HG02678 (cell line): ENCODE results near the gene CHST15.

Source experiments
- ATAC-seq: cut with Tn5 transposase; IDR thresholded peaks from one replicate; pipeline ENCODE4 v1.9.1; 2021; ENCODE audit warnings: mild to moderate bottlenecking, moderate library complexity; ENCODE audit not compliant: unreplicated experiment

Gene CHST15

DNA sequence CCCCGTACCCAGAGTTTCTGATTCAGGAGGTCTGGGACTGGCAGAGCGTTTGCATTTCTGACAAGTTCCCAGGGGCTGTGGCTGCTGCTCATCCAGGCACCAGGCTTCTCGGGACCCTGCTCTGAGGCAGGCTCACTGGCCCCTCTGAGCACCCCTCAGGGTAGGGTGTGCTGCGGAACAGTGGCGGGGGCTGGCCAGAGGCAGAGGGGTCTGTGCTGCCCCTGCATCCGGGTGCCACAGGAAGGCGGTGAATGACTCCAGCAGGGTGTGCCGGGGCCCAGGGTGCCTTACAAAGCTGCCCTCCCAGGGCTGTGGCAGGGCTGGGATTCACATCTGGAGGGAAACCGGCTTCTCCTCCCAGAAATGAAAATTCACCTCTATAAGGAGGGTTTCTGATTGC lies 77.4 kb downstream of the CHST15 start:
- no peak for ATAC-seq

DNA sequence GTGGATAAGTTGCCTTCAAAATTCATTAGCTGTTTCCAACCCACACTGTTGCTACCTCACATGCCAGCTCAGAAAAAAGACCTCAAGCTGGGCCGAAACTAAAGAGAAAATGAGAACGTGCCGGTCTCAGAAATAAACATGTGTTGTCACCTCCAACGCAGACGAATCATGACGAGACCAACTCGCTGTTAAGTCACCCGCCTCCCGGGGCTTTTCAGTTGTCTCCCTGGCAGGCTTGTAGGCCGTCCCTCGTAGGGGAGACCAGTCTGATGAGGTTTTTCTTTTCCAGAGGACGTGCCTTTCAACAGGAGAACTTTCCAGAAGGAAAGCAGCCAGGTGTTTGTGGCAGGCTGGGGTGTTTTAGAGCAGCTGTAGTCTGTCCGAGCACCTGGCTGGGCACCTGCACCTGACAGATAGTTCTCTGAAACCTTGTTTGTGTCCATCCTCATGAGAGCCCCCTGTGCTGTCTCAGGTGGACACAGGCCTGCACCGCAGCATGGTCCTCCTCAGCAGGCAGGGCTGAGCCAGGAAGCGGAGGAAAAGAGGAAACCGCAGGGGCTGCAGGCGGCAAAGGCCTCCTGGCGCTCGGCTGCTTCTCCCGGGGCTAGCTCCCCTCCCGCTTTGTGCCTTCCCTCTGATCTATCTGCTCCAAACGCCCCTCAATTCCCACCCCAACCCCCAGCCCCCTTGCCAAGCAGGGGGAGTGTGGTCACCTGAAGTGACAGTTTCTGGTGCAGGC lies 78.8 kb downstream of the CHST15 start:
- no peak for ATAC-seq

DNA sequence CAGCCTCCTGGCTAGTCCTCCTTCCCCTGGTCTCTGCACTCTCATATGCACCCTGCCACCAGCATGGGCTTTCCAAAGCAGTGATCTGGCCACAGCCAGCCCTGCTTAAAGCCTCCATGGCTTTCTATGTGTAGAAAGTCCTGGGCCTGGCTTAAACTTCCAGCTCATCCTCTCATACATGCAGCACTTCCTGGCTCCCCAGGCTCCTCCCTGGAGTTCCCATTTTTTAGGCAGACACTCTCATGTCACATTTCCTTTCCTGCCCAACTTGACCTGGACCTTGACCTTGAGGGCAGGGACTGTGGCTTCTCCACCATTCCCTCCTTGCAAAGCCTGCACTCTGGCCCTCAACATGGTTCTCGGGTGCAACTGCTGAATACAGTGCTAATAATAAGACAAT lies 79.5 kb downstream of the CHST15 start:
- ATAC-seq = no peak

DNA sequence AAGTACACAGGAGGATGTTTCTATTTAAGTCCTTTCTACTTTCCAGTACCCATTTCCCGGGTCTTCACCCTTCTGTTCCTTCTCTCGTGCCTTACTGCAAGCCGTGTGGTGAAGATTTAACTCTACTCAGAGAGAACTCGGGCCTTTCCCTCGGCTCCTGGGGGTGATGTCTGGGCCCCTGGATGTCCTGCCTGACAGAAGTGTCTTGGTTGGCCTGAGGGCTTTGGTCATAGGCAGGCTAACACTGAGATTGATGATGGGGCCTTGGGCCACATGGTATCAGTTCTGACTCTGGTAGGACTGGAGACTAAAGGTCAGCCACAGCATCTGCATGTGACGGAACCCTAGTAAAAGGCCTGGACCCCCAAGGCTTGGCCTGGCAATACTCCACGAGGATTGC lies 80.4 kb downstream of the CHST15 start:
- no peak for ATAC-seq

DNA sequence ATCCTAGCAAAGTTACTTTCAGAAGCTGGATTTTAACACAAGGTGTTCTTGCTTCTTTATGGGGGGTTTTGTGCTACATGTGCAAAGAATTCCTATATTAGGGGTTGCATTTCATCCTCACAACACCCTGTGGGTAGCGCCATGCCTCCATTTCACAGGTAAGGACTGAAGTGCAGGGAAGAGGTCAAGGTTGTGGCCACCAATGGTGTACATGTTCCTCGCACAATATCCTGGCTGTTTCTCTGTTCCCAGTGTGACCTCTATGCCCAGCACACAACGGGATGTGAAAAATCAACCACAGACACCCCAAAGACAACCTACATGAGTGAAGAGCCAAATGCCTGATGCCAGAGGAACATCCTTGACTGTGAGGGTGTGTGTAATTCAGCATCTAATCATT lies 80.8 kb downstream of the CHST15 start:
- ATAC-seq = no peak

DNA sequence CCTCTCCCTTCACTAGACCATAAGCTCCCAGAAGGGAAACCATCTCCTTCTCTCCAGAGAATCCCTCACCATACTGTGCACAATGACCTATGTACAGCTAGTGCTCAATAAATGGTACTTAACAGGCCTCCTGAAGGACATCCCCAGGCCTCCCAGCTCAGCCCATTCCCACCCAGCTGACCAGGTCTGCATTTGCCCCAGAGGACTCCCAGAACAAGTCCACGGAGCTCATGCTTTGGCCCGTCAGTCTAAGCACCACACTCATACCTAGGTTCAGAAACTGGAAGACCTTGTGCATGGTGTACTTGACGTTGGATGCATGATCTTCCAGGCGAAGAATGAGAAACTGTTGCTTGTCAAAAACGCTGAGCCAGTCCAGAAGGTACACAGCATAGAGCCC lies 81.3 kb downstream of the CHST15 start:
- no peak for ATAC-seq

DNA sequence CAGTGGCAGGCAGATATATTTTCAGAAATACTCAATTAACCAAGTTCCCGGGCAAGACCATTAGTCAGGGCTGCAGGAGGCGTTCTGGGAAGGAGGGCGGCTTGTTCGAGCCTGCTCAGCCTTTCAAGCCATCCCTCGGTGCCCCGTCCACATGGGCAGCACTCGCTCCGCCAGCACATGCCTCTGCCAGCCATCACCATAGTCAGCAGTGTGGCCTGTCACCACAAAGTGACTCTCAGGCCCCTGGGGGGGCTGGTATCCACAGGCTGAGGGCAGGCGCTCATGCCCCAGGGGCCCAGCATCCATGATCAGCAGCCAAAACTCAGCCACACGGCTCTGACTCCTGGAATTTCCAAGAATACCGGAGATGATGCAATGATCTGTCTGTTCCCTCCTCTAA lies 81.9 kb downstream of the CHST15 start:
- no peak for ATAC-seq

DNA sequence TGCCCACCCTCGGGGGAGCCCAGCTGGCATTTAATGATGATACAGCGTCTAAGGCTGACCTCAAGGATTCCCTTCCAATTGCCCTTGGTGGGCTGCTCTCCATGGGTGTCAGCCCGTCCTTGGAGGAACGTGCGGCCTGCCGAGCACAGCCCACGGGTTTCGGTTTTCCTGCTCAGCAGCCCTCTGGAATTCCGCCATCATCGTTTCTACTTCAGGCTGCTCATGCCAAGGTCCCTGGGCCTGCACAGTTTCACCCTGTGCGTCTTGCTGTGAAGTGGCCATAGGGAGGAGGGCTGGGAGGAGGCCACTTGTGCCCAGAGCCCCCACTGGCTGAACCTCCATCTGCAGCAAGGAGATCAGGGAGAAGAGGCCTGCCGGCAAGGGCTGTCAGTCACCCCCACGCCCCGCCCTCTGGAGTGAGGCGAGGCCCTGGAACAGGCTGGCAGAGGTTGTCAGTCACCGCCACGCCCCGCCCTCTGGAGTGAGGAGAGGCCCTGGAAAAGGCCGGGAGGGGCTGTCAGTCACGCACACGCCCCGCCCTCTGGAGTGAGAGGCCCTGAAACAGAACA lies 82.8 kb downstream of the CHST15 start:
- ATAC-seq = no peak

DNA sequence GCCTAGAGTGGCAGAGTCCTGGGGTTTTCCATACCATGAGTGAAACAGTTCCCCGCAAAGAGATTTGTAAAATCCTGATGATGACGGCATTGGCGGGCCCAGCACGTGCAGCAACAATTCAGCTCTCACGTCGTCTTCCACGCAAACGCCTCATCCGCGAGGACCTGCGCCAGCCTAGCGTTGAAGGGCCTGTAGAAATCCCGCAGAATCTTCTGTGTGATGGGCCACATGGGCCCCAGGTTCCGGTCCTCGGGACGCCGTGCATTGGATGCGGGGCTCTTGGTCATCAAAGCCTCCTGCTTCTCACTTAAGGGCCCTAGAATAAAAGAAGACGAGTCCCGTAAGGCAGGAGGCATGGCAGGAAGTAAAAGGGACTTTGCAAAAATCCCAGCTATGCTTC lies 83.4 kb downstream of the CHST15 start:
- ATAC-seq = no peak

DNA sequence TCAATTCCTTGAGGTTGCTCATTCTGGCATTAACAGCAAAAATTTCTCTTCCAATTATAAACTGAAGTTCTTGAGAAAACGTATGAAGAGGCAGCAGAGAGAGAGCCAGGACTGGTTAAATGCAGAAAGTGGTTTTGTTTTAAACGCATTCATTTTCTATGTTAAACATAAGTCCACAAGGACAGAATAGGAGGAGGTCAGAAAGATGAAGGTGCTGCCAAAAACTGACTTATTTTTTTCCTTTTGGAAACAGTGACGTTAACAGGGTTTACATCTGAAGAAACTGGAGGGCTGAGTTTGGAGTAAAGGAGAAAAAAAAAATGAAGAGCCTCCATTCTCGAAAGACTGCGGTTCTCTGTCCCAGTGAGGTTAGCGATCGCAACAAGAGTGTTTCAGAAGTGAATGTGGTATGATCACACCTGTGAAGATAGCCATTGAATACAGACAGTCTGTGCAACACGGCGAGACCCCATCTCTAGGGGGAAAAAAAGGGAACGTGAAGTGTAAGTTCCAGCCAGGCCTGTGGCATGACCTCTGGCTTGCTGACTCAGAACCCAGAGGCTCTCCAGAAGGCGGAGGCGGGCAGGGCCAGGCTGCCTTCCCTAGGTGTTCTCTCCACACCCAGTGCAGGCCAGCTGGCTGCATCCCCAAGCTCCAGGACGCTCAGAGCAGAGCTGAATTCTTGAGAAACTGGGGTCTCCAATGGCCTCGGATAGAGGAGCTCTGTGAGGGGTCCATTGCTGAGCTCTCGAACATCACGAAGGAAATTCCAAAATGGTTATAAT lies 84.0 kb downstream of the CHST15 start:
- ATAC-seq = no peak

DNA sequence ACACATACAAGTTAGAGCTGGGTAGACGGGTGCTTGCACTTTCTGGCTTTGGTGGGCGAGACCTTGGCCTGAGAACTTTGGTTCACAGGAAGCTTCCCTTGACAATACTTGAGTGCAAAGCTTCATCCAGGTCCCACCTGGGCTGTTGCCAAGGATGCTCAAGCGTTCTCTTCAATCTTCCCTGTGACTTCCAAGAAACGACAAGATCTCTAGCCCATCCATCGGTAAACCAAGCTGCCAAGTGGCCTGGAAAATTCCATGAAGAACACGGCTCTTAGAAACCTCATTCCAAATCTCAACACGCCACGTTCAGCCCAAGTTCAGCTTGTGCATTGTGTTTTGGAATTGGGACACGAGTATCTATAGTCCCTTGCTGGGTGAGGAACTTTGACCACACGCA lies 84.7 kb downstream of the CHST15 start:
- ATAC-seq = no peak

DNA sequence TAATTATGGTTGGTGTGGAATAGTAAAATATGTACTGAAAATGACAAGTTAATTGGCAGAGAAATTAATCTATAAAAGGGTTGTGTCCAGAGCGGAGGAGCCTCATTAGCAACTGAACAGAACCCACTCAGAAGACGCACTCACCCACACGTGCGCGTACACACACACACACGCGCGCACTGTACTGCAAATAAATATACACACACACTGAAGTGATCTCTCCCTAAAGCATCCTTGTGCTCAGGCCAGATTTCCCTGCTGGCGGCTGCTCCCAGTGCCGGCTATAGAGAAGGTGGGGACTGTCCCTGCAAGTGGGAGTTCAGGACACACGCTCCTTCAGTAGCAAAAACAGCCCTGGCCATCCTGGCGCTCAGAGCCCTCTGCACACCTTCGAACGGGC lies 85.2 kb downstream of the CHST15 start:
- ATAC-seq = no peak

DNA sequence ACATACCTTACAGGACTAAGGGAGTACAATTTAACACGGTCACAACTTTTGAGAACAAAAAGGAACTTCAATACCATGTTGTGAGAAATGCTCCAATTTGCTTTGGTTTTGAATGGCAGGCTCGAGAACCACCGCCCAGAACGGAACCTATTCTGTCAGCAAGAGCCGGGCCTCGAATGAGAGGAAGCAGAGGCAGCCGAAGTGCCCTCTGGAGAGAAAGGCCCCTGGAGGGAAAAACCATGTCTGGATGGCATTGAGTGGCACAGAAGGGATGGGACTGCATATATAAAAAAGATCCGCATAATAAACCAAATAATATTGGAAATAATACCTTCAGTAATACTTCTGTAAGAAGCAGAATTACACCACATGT lies 85.6 kb downstream of the CHST15 start:
- ATAC-seq = no peak

DNA sequence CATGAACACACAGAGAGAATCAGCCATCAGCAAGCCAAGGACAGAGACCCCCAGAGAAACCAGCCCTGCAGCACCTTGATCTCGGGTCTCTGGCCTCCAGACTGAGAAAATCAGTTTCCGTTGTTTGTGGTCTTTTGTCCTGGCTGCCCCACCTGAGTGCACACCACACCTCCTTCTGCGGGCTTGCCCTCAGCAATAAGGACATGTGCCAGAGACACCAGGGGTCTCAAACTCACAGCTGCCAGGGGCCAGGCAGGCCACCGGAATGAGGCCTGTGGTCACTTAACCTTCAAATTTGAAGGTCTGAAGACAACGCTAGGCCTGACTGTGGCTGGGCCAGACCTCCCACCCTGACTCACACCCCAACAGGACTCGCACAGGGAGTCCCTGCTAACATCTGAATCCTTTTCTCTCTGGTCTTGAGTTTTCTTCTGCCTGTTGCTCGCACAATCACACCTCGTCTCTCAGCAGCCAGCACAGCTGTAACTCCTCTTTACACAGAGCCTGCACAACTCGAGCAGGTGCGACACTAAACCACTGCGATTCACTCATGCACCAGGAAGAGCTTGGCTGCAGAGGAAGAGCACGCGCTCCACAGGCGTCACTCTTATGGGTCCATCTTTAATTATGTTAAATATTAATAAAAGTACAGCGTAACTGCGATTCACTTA lies 86.2 kb downstream of the CHST15 start:
- ATAC-seq = no peak

DNA sequence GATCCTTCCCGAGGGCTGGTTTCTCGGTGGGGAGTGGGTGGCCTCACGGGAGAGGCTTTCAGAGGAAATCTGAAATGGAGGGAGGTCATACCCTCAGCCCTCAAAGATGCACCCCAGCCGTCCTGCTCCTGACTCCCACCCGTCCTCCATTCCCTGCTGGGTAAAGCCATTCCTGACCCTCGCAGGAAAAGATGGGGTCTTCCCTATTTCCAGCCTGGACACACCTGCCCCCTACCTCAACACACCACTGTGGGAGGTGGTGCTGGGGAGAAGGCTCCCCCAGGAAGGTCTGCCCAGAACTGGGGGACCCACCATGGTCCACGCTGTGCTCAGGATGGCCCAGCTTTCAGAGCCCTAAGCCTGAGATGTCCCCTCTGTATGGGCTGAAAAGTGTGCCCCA lies 86.9 kb downstream of the CHST15 start:
- ATAC-seq = no peak

DNA sequence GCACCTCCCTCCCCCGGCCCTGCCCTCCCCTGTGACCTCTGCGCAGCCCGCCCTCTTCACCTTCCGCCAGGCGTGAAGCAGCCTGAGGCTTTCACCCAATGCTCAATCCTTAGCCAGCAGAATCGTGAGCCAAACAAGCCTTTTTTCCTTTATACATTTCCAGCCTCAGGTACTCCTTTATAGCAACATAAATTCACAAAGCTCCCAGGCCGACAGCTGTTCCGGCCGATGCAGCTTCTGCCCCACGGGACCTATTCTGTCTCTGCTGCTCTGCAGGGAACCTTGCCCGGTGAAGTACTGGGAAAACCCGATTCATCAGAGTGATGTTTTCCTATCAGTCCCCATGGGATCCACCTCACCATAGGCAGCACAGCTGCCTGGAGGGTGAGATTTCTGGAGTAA lies 87.4 kb downstream of the CHST15 start:
- no peak for ATAC-seq

DNA sequence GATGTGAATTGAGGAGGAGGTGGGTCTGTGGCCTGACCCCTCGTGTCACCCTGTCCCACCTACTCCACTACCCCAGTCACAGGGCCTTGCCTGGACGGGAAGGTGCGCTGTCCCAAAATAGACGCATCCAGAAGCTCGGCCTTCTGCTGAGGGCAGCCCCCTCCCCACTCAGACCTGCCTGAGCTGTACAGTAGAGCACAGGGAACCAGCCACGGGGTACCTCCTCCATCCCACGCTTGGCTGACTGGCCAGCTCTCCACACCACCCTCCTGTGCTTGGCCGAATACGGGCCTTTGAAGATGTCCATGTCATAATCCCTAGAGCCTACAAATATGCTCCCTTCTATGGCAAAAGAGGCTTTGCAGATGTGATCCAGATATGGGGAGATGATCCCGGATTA lies 88.3 kb downstream of the CHST15 start:
- no peak for ATAC-seq

DNA sequence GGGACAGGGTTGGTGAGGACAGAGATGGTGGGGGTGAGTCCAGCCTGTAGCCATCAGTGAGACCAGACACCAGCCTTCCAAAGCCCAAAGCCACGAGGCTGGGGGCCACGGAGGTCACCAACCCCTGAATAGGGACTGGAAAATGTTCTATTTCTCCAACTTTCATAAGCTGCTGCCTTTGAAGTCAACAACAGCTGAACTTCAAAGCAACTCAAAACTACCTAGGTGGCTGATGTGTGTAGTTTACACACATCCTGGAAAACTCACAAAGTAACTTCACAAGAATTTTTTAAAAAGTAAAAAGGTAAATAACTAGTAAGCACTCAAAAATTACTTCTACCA lies 88.8 kb downstream of the CHST15 start:
- ATAC-seq = no peak

DNA sequence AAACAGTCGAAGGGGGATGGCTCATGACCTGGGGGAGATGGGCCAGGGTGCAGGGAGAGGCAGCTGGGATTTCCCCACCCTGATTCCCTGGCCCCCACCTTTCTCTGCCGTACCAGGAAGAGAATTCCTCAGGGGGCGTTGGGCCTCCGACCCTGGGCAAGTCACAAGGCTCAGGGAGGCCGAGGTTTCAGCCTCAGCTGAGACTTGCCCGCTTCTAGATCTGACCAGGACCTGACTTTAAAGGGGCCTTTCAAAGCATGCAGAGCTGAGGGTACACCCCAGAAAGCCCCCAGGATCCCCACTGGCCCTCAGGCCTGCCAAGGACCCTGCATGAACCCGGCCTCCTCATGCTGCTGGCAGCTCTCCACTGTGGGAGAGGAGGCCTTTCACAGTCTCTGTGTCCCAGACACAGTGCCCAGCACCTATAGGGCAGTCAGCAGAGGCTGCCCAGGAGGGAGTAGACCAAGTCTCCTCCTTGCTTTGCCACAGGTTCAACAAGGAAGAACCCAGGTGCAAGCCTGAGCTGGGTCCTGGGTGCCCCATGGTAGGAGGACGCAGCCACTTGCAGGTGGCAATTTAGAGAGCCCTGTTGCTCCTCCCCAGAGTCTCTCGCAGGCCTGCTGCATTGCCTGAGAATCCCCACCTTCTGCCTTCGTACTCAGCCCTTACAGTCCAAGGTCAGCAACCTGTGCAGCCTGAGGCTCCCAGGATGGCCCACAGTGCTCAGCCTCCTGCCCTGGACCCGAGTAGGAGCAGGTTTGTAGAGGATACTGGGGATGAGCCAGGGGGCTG lies 89.3 kb downstream of the CHST15 start:
- ATAC-seq = no peak

DNA sequence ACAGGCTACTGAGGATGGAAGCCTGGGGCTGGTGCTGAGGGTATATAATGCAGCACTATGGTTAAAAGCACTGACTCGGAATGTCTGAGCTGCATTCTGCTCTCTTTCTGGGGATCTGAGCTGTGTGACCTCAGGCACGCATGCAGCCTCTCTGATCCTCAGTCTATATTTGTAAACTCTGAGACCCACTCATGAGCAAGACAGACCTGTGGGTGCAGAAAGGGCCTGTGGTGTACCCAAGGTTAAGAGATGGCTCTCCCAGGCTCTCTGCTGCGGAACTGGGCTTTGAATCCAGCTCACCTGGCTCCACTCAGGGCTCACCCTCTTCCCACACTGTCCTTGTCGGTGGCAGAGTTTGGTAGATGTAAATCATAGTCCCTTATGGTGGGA lies 89.9 kb downstream of the CHST15 start:
- no peak for ATAC-seq

DNA sequence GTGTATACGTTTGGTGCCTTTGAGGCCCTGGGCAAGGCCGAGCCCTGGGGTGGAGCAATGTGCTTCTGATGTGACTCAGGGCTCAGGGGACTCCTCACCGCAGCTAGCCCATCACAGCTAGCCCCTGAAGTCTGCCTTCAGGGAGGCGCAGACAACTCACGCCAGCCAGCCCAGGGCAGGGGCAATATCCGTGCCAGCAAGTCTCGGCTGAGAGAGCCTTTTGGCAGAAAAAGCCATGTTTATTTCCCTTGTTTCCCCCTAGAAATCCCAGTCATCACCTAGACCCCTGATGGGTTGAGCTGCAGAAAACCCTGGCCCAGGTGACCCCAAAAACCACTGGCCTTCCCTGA lies 90.4 kb downstream of the CHST15 start:
- no peak for ATAC-seq
